Measurements from ENCODE around the gene DYNC2I2. TPM values are rescaled to one million over a fixed set of nuclear protein-coding genes. Genes with fewer than 3 reads are reported as not detected.
"Not testable (repeated sequence)": the region's sequence is repeated elsewhere in the genome, so short reads cannot be mapped to it uniquely, and the experiment has no call there.

Gene DYNC2I2
- total and polyA plus RNA-seq, 2 experiments from 2014 or later = 77.2 to 119 TPM

- Histone ChIP-seq H3K27ac (no peak overlapping the region), H3K4me1 (ENCODE audit: low read depth) (no peaks in the 10 kb centered on the region), H3K4me3 (peak overlapping the region; percentile 63), H3K27me3 (no peaks in the 10 kb centered on the region), H3K9me3 (ENCODE audit: low read depth) (no peaks in the 10 kb centered on the region), H3K36me3 (no peaks in the 10 kb centered on the region)
- TF ChIP-seq CTCF (IDR thresholded peaks at IDR 0.05; ENCODE audit: low read depth, low read length) = no peak
- peak in 1 of 2 donors; percentile 36 for DNase-seq (ENCODE audit: low read depth in 1 of 2, low spot score in 1 of 2)
These were observed 46.4 kb upstream of the DYNC2I2 start for GRCh38 chr9:128702949-128703615.

DNA sequence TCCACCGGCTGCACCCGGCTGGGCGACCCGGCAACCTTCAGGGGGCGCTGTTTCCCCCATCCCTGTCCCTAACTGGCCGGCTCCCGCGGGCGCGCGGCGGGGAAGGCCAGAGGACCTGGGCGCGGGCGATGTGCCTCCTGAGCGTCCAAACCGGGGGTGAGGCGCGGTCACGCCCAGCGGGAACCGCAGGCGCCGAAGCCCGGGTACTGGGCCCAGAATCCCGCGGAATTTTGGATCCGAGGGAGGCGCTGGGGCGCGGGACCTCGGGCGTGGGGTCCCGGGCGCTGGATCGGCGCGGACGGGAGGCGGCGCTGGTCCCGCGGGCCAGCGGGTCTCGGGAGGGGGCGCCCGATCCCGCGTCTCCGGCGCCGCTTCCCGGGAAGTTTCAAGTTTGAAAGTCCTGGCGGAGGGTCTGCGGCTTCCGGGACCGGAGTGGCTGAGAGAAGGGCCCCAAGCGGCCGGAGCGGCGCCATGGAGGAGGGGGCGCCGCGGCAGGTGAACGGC is 45.9 kb upstream of the DYNC2I2 start, which contains the start of gene PKN3:
PKN3 (plus strand) TSS at position 59 of the 504 bp plus-strand sequence; CDS start at position 472, 413 bp downstream.
- DNase-seq (ENCODE audit: low read depth in 1 of 2, low spot score in 1 of 2) = peak; percentile 84 to 93
- Histone ChIP-seq H3K9me3 (ENCODE audit: low read depth) (no peaks in the 10 kb centered on the region), H3K4me3 (peak within 1 kb of the TSS; percentile 63), H3K27ac (peak within 1 kb of the TSS; percentile 58), H3K27me3 (no peaks in the 10 kb centered on the region), H3K4me1 (ENCODE audit: low read depth) (no peaks in the 10 kb centered on the region), H3K36me3 (no peaks in the 10 kb centered on the region)
- TF ChIP-seq CTCF (IDR thresholded peaks at IDR 0.05; ENCODE audit: low read depth, low read length) = peak; percentile 81

- Histone ChIP-seq H3K9me3 (ENCODE audit: low read depth) (no peaks in the 10 kb centered on the region), H3K4me3 (no peak overlapping the region), H3K27ac (peak overlapping the region; percentile 58), H3K36me3 (peaks cover 6% of the 10 kb centered on the region), H3K27me3 (no peaks in the 10 kb centered on the region), H3K4me1 (ENCODE audit: low read depth) (no peaks in the 10 kb centered on the region)
- TF ChIP-seq CTCF (IDR thresholded peaks at IDR 0.05; ENCODE audit: low read depth, low read length) = no peak
- peak in 1 of 2 donors; percentile 41 for DNase-seq (ENCODE audit: low read depth in 1 of 2, low spot score in 1 of 2)
These were observed 44.7 kb upstream of the DYNC2I2 start for GRCh38 chr9:128701227-128701854.

GRCh38 chr9:128699096-128699795 is 42.6 kb upstream of the DYNC2I2 start:
- not testable (repeated sequence) for DNase-seq (ENCODE audit: low read depth in 1 of 2, low spot score in 1 of 2); H3K4me3 ChIP-seq; H3K4me1 ChIP-seq (ENCODE audit: low read depth); H3K27me3 ChIP-seq; H3K9me3 ChIP-seq (ENCODE audit: low read depth); H3K27ac ChIP-seq
- H3K36me3 ChIP-seq = peaks cover 16% of the 10 kb centered on the region

GRCh38 chr9:128696923-128697707 is 40.5 kb upstream of the DYNC2I2 start:
- no peaks in the 10 kb centered on the region for H3K9me3 ChIP-seq (ENCODE audit: low read depth)
- TF ChIP-seq CTCF (IDR thresholded peaks at IDR 0.05; ENCODE audit: low read depth, low read length) = no peak
- H3K27ac ChIP-seq = peak overlapping the region; percentile 62
- no peak for DNase-seq (ENCODE audit: low read depth in 1 of 2, low spot score in 1 of 2)
- no peak overlapping the region for H3K4me3 ChIP-seq
- no peaks in the 10 kb centered on the region for H3K4me1 ChIP-seq (ENCODE audit: low read depth)
- H3K36me3 ChIP-seq = peaks cover 35% of the 10 kb centered on the region
- no peaks in the 10 kb centered on the region for H3K27me3 ChIP-seq
